GM19468 (cell line): ENCODE measurements around the gene PCDHGA1.
"Not testable (repeated sequence)": the region's sequence is repeated elsewhere in the genome, so short reads cannot be mapped to it uniquely, and the experiment has no call there.

Source experiments
- ATAC-seq: cut with Tn5 transposase; IDR thresholded peaks from one replicate; pipeline ENCODE4 v1.9.1; 2021; ENCODE audit warnings: mild to moderate bottlenecking, moderate library complexity, moderate number of reproducible peaks; ENCODE audit not compliant: unreplicated experiment; ENCODE audit errors: extremely low read depth

Gene PCDHGA1

GRCh38 chr5:141345327-141345726 lies 15.0 kb downstream of the PCDHGA1 start:
- ATAC-seq: no peak

GRCh38 chr5:141346017-141346416 lies 15.7 kb downstream of the PCDHGA1 start:
- ATAC-seq: not testable (repeated sequence)

GRCh38 chr5:141349917-141350619 lies 19.8 kb downstream of the PCDHGA1 start, which contains the start of gene PCDHGB1:
Gene PCDHGB1 (plus strand): TSS chr5:141350099. CDS start chr5:141350261, 162 bp downstream.
- no peak for ATAC-seq

- no peak for ATAC-seq
Observed at GRCh38 chr5:141351591-141351990, 21.3 kb downstream of the PCDHGA1 start.

- no peak for ATAC-seq
Observed at GRCh38 chr5:141354900-141355469, 24.7 kb downstream of the PCDHGA1 start, which contains the start of gene PCDHGA4. Gene PCDHGA4 (plus strand): TSS chr5:141355021. CDS start chr5:141355108, 87 bp downstream.

- no peak for ATAC-seq
Observed at GRCh38 chr5:141355641-141356040, 25.3 kb downstream of the PCDHGA1 start.

GRCh38 chr5:141356133-141356532 lies 25.8 kb downstream of the PCDHGA1 start:
- ATAC-seq: no peak

- ATAC-seq: no peak
Observed at GRCh38 chr5:141356950-141357349, 26.6 kb downstream of the PCDHGA1 start.

GRCh38 chr5:141359790-141360426 lies 29.6 kb downstream of the PCDHGA1 start, which contains the start of gene PCDHGB2:
Gene PCDHGB2 (plus strand): TSS chr5:141359994. CDS start chr5:141360136, 142 bp downstream.
- ATAC-seq: no peak

- ATAC-seq: no peak
Observed at GRCh38 chr5:141360685-141361084, 30.4 kb downstream of the PCDHGA1 start.

- ATAC-seq: no peak
Observed at GRCh38 chr5:141362719-141363118, 32.4 kb downstream of the PCDHGA1 start.

GRCh38 chr5:141363952-141364660 lies 33.8 kb downstream of the PCDHGA1 start, which contains the start of gene PCDHGA5:
Gene PCDHGA5 (plus strand): TSS chr5:141364162. CDS start chr5:141364331, 169 bp downstream.
- ATAC-seq: no peak

GRCh38 chr5:141366016-141366896 lies 35.9 kb downstream of the PCDHGA1 start:
- no peak for ATAC-seq

GRCh38 chr5:141369994-141370848 lies 39.9 kb downstream of the PCDHGA1 start, which contains the start of gene PCDHGB3:
Gene PCDHGB3 (plus strand): TSS chr5:141370242. CDS start chr5:141370395, 153 bp downstream.
- peak; percentile 90 for ATAC-seq

GRCh38 chr5:141371572-141372475 lies 41.5 kb downstream of the PCDHGA1 start:
- ATAC-seq: no peak

- ATAC-seq: no peak
Observed at GRCh38 chr5:141373673-141374317, 43.5 kb downstream of the PCDHGA1 start, which contains the start of gene PCDHGA6. Gene PCDHGA6 (plus strand): TSS chr5:141373891. CDS start chr5:141374084, 193 bp downstream.

- ATAC-seq: no peak
Observed at GRCh38 chr5:141374627-141375026, 44.3 kb downstream of the PCDHGA1 start.
